PC-3 (cell line): ENCODE measurements around the gene ALG1. TPM values are rescaled to one million over a fixed set of nuclear protein-coding genes. Genes with fewer than 3 reads are reported as not detected.
"Not testable (repeated sequence)": the region's sequence is repeated elsewhere in the genome, so short reads cannot be mapped to it uniquely, and the experiment has no call there.

Experiments
- ATAC-seq: fragments of 200-7000 bp; cut with Tn5 transposase; 2 replicates; pipeline ENCODE4 v1.9.1; 2020; ENCODE audit warnings: mild to moderate bottlenecking, moderate library complexity
- BruUV-seq: library from RNA; stranded (reverse); fragments of 400-500 nt; replicated peaks from 2 replicates; lab custom pipeline; 2021; lab: Mats Ljungman, UMichigan
- CTCF ChIA-PET: fragments of 300-600 bp; sonication (Branson Sonifier 250); formaldehyde crosslinking; loops from one replicate; lab custom pipeline; 2022; ENCODE audit warnings: antibody characterized with exemption; lab: Charles Lee
- POLR2A ChIA-PET: fragments of 300-600 bp; sonication (Branson Sonifier 250); formaldehyde crosslinking; loops from one replicate; lab custom pipeline; 2022; ENCODE audit warnings: antibody characterized with exemption; ENCODE audit not compliant: unreplicated experiment; lab: Charles Lee
- DNase-seq: peaks from one replicate; pipeline ENCODE4 v3.0.0-alpha.2; 2015
- H2AFZ ChIP-seq: fragments of 300-600 bp; sonication (generic); 2 replicates; pipeline ENCODE4 v1.6.0; 2016; ENCODE audit warnings: antibody characterized with exemption, low read length
- H3F3A ChIP-seq: fragments of 300-600 bp; sonication (generic); one replicate; pipeline ENCODE4 v1.6.0; 2017; ENCODE audit warnings: antibody characterized with exemption, low read length, control low read depth, mild to moderate bottlenecking; ENCODE audit not compliant: unreplicated experiment
- H3K27ac ChIP-seq: fragments of 300-600 bp; sonication (generic); 2 replicates; pipeline ENCODE4 v1.5.1; 2016; ENCODE audit warnings: mild to moderate bottlenecking, low read length
- H3K27me3 ChIP-seq: fragments of 300-600 bp; sonication (generic); 2 replicates; pipeline ENCODE4 v1.6.1; 2016; ENCODE audit warnings: low read length, mixed read lengths
- H3K36me3 ChIP-seq: fragments of 300-600 bp; sonication (generic); 2 replicates; pipeline ENCODE4 v1.6.1; 2016; ENCODE audit warnings: low read depth, mixed run types, low read length, mixed read lengths
- H3K4me1 ChIP-seq: fragments of 300-600 bp; sonication (generic); 2 replicates; pipeline ENCODE4 v1.5.1; 2016; ENCODE audit warnings: low read length; ENCODE audit not compliant: insufficient read depth
- H3K4me2 ChIP-seq: fragments of 300-600 bp; sonication (generic); 2 replicates; pipeline ENCODE4 v1.6.0; 2016; ENCODE audit warnings: low read length
- H3K4me3 ChIP-seq: fragments of 300-600 bp; sonication (generic); 2 replicates; pipeline ENCODE4 v1.5.1; 2016; ENCODE audit warnings: mild to moderate bottlenecking, low read length, mixed read lengths
- H3K79me2 ChIP-seq: fragments of 300-600 bp; sonication (generic); 2 replicates; pipeline ENCODE4 v1.6.1; 2017; ENCODE audit warnings: low read length, mixed read lengths
- H3K9ac ChIP-seq: fragments of 300-600 bp; sonication (generic); 2 replicates; pipeline ENCODE4 v1.6.0; 2016; ENCODE audit warnings: mild to moderate bottlenecking, low read length
- H3K9me2 ChIP-seq: fragments of 300-600 bp; sonication (generic); replicated peaks from 2 replicates; pipeline ENCODE4 v1.6.1; 2016; ENCODE audit warnings: mixed run types, low read length, mixed read lengths
- H3K9me3 ChIP-seq: fragments of 300-600 bp; sonication (generic); 2 replicates; pipeline ENCODE4 v1.6.1; 2016; ENCODE audit warnings: low read length, mixed read lengths
- H4K20me1 ChIP-seq: fragments of 300-600 bp; sonication (generic); 2 replicates; pipeline ENCODE4 v1.6.1; 2016; ENCODE audit warnings: low read length, mixed read lengths
- CTCF ChIP-seq: fragments of 300-600 bp; sonication (generic); conservative IDR thresholded peaks from 2 replicates; pipeline ENCODE4 v1.5.1; 2017; ENCODE audit warnings: antibody characterized with exemption, low read depth, mild to moderate bottlenecking, low read length
- EZH2 ChIP-seq: fragments of 300-600 bp; sonication (generic); IDR thresholded peaks from one replicate; pipeline ENCODE4 v1.6.1; 2017; ENCODE audit warnings: antibody characterized with exemption, mild to moderate bottlenecking, low read length; ENCODE audit not compliant: unreplicated experiment
- EZH2phosphoT487 ChIP-seq: fragments of 300-600 bp; sonication (generic); IDR thresholded peaks from 2 replicates; pipeline ENCODE4 v1.6.1; 2018; ENCODE audit warnings: mild to moderate bottlenecking, antibody characterized with exemption, low read length, borderline replicate concordance
- intact Hi-C: fragments of 100-400 bp; cut with micrococcal nuclease; formaldehyde crosslinking; loops from 2 replicates; pipeline ENCODE4 v1.9.0; 2023
- total RNA-seq: library from RNA; depleted of rRNA; stranded (reverse); fragments of >200 nt; gene quantifications from 2 replicates; pipeline ENCODE4 v1.2.3, GENCODE V29; 2014

Gene ALG1
- total RNA-seq, 1 experiment from 2014 or later: 29.7 TPM

- intact Hi-C loops: no loop called here
- CTCF ChIA-PET: no interaction called here
- Histone ChIP-seq H3K4me1 (no peaks in the 10 kb centered on the region), H4K20me1 (no peaks in the 10 kb centered on the region), H3K36me3 (no peaks in the 10 kb centered on the region), H3K4me2 (no peak overlapping the region), H3K9me2 (no peaks in the 10 kb centered on the region), H3K4me3 (no peak overlapping the region), H2AFZ (no peak overlapping the region), H3K9ac (no peak overlapping the region), H3F3A (no peaks in the 10 kb centered on the region), H3K79me2 (no peaks in the 10 kb centered on the region), H3K9me3 (no peaks in the 10 kb centered on the region), H3K27me3 (no peaks in the 10 kb centered on the region), H3K27ac (no peak overlapping the region)
- no TSS peak for BruUV-seq
- TF ChIP-seq CTCF: no peak
- no peak for TF ChIP-seq EZH2
- TF ChIP-seq EZH2phosphoT487: no peak
- no peak for ATAC-seq
- POLR2A ChIA-PET: no interaction called here
- DNase-seq: no peak
These were observed 37.0 kb downstream of the ALG1 start for GRCh38 chr16:5108505-5109158.

GRCh38 chr16:5110933-5111332 lies 39.3 kb downstream of the ALG1 start:
- H3K9ac ChIP-seq, CTCF ChIA-PET, ATAC-seq, POLR2A ChIA-PET, H3K27ac ChIP-seq, H3K4me3 ChIP-seq, H3K4me1 ChIP-seq, H3F3A ChIP-seq, H3K36me3 ChIP-seq, H4K20me1 ChIP-seq, intact Hi-C loops, H3K9me2 ChIP-seq, H3K4me2 ChIP-seq, H2AFZ ChIP-seq, H3K79me2 ChIP-seq, DNase-seq, BruUV-seq, H3K9me3 ChIP-seq, H3K27me3 ChIP-seq: not testable (repeated sequence)

- H3K9me2 ChIP-seq, H3K27ac ChIP-seq, BruUV-seq, ATAC-seq, H3K36me3 ChIP-seq, H2AFZ ChIP-seq, H3F3A ChIP-seq, intact Hi-C loops, H4K20me1 ChIP-seq, CTCF ChIA-PET, DNase-seq, H3K4me2 ChIP-seq, H3K4me3 ChIP-seq, H3K4me1 ChIP-seq, POLR2A ChIA-PET, H3K79me2 ChIP-seq, H3K9me3 ChIP-seq, H3K9ac ChIP-seq: not testable (repeated sequence)
- peaks cover 12% of the 10 kb centered on the region; the same call in 1 of the 2 replicates for H3K27me3 ChIP-seq
These were observed 45.2 kb downstream of the ALG1 start for GRCh38 chr16:5116780-5117295.

GRCh38 chr16:5117300-5118087 lies 45.9 kb downstream of the ALG1 start:
- H3F3A ChIP-seq, H3K36me3 ChIP-seq, H3K9me2 ChIP-seq, H3K27ac ChIP-seq, BruUV-seq, intact Hi-C loops, H3K4me1 ChIP-seq, H3K9ac ChIP-seq, ATAC-seq, H2AFZ ChIP-seq, H3K79me2 ChIP-seq, POLR2A ChIA-PET, H3K4me3 ChIP-seq, H3K9me3 ChIP-seq, CTCF ChIA-PET, H4K20me1 ChIP-seq, H3K4me2 ChIP-seq, DNase-seq: not testable (repeated sequence)
- peaks cover 12% of the 10 kb centered on the region; the same call in 1 of the 2 replicates for H3K27me3 ChIP-seq

- BruUV-seq, H4K20me1 ChIP-seq, H3K9me2 ChIP-seq, H3K9ac ChIP-seq, H3K36me3 ChIP-seq, POLR2A ChIA-PET, DNase-seq, H3K79me2 ChIP-seq, H3K9me3 ChIP-seq, H3K4me1 ChIP-seq, H3K4me2 ChIP-seq, intact Hi-C loops, CTCF ChIA-PET, H2AFZ ChIP-seq, ATAC-seq, H3K27ac ChIP-seq, H3F3A ChIP-seq, H3K4me3 ChIP-seq, H3K27me3 ChIP-seq: not testable (repeated sequence)
These were observed 59.9 kb downstream of the ALG1 start for GRCh38 chr16:5131467-5132004.
